H9 (cell line): Measurements from ENCODE around the gene ERC2. TPM values are rescaled to one million over a fixed set of nuclear protein-coding genes. Genes with fewer than 3 reads are reported as not detected.

Experiments used
- DNase-seq: peaks from one replicate; pipeline ENCODE4 v3.0.0-alpha.2; 2017
- H2AFZ ChIP-seq: one replicate; pipeline ENCODE4 v1.6.1; 2013; ENCODE audit warnings: mild to moderate bottlenecking, low read length, control low read depth, moderate library complexity
- H2AK5ac ChIP-seq: 2 replicates; pipeline ENCODE4 v1.6.1; 2013; ENCODE audit warnings: low read length, control low read depth, mixed read lengths; ENCODE audit not compliant: insufficient read length
- H2BK120ac ChIP-seq: one replicate; pipeline ENCODE4 v1.6.1; 2013; ENCODE audit warnings: low read depth, mild to moderate bottlenecking, low read length, control low read depth, inconsistent platforms; ENCODE audit not compliant: poor library complexity, severe bottlenecking
- H2BK12ac ChIP-seq: 2 replicates; pipeline ENCODE4 v1.6.1; 2013; ENCODE audit warnings: low read length, control low read depth, mixed read lengths, low read depth; ENCODE audit not compliant: insufficient read length
- H2BK15ac ChIP-seq: 2 replicates; pipeline ENCODE4 v1.6.1; 2013; ENCODE audit warnings: low read depth, low read length, control low read depth
- H2BK20ac ChIP-seq: one replicate; pipeline ENCODE4 v1.6.1; 2013; ENCODE audit warnings: low read depth, mild to moderate bottlenecking, low read length, control low read depth, inconsistent platforms; ENCODE audit not compliant: poor library complexity, severe bottlenecking
- H2BK5ac ChIP-seq: 2 replicates; pipeline ENCODE4 v1.6.1; 2013; ENCODE audit warnings: low read length, control low read depth, mixed read lengths; ENCODE audit not compliant: insufficient read length
- H3K14ac ChIP-seq: 2 replicates; pipeline ENCODE4 v1.6.1; 2013; ENCODE audit warnings: low read length, control low read depth; ENCODE audit not compliant: insufficient read depth
- H3K18ac ChIP-seq: 2 replicates; pipeline ENCODE4 v1.6.1; 2013; ENCODE audit warnings: low read depth, mild to moderate bottlenecking, mixed read lengths, low read length, control low read depth; ENCODE audit not compliant: insufficient read length
- H3K23ac ChIP-seq: 2 replicates; pipeline ENCODE4 v1.6.1; 2013; ENCODE audit warnings: low read length, control low read depth, mixed read lengths, low read depth; ENCODE audit not compliant: insufficient read length
- H3K23me2 ChIP-seq: 2 replicates; pipeline ENCODE4 v1.6.1; 2013; ENCODE audit warnings: low read depth, mild to moderate bottlenecking, mixed read lengths, low read length, control low read depth; ENCODE audit not compliant: insufficient read length, poor library complexity, severe bottlenecking
- H3K27ac ChIP-seq: 2 replicates; pipeline ENCODE4 v1.5.1; 2013; ENCODE audit warnings: low read length, control low read depth, mixed read lengths, low read depth; ENCODE audit not compliant: insufficient read length
- H3K27me3 ChIP-seq: 2 replicates; pipeline ENCODE4 v1.6.1; 2013; ENCODE audit warnings: low read length, control low read depth, inconsistent platforms; ENCODE audit not compliant: insufficient read depth
- H3K4ac ChIP-seq: 2 replicates; pipeline ENCODE4 v1.6.1; 2013; ENCODE audit warnings: low read depth, mild to moderate bottlenecking, control low read depth, inconsistent platforms, low read length, moderate library complexity
- H3K4me1 ChIP-seq: 2 replicates; pipeline ENCODE4 v1.6.1; 2013; ENCODE audit warnings: low read length, control low read depth, inconsistent platforms; ENCODE audit not compliant: insufficient read depth
- H3K4me2 ChIP-seq: 2 replicates; pipeline ENCODE4 v1.6.1; 2013; ENCODE audit warnings: low read length, control low read depth, mixed read lengths; ENCODE audit not compliant: insufficient read length, insufficient read depth
- H3K56ac ChIP-seq: 2 replicates; pipeline ENCODE4 v1.6.1; 2013; ENCODE audit warnings: low read depth, mild to moderate bottlenecking, mixed read lengths, low read length, control low read depth; ENCODE audit not compliant: insufficient read length
- H3K79me1 ChIP-seq: 2 replicates; pipeline ENCODE4 v1.6.1; 2013; ENCODE audit warnings: low read depth, mild to moderate bottlenecking, moderate library complexity, low read length, control low read depth, inconsistent platforms; ENCODE audit not compliant: insufficient read depth, poor library complexity, severe bottlenecking
- H3K79me2 ChIP-seq: 2 replicates; pipeline ENCODE4 v1.6.1; 2013; ENCODE audit warnings: low read length, control low read depth, inconsistent platforms; ENCODE audit not compliant: insufficient read depth
- H3K9ac ChIP-seq: 2 replicates; pipeline ENCODE4 v1.6.1; 2013; ENCODE audit warnings: low read length, control low read depth, mixed read lengths; ENCODE audit not compliant: insufficient read length; ENCODE audit errors: extremely low read depth
- H3K9me3 ChIP-seq: one replicate; pipeline ENCODE4 v1.6.1; 2013; ENCODE audit warnings: low read depth, low read length, inconsistent platforms; ENCODE audit not compliant: control insufficient read depth
- H3T11ph ChIP-seq: one replicate; pipeline ENCODE4 v1.6.1; 2013; ENCODE audit warnings: mild to moderate bottlenecking, low read length, control low read depth, inconsistent platforms
- H4K20me1 ChIP-seq: one replicate; pipeline ENCODE4 v1.6.1; 2013; ENCODE audit not compliant: control insufficient read depth, insufficient read length, insufficient read depth
- H4K5ac ChIP-seq: 2 replicates; pipeline ENCODE4 v1.6.1; 2013; ENCODE audit warnings: low read depth, mild to moderate bottlenecking, mixed read lengths, low read length, control low read depth; ENCODE audit not compliant: insufficient read length
- H4K8ac ChIP-seq: replicated peaks from 2 replicates; pipeline ENCODE4 v1.6.1; 2013; ENCODE audit warnings: low read length, control low read depth, mixed read lengths, low read depth; ENCODE audit not compliant: insufficient read length
- H4K91ac ChIP-seq: 2 replicates; pipeline ENCODE4 v1.6.1; 2013; ENCODE audit warnings: low read depth, mild to moderate bottlenecking, moderate library complexity, mixed read lengths, low read length, control low read depth; ENCODE audit not compliant: insufficient read length
- H3K27ac Mint-ChIP-seq, 3 experiments: 2 replicates in 2 of 3; 3 replicates in 1 of 3; pipeline ENCODE4 v1.8.0; 2020 to 2021; ENCODE audit warnings: mixed read lengths in 3 of 3, mild to moderate bottlenecking in 1 of 3, moderate library complexity in 1 of 3
- H3K27me3 Mint-ChIP-seq: 2 replicates; pipeline ENCODE4 v1.8.0; 2021; ENCODE audit warnings: low read depth, mild to moderate bottlenecking, moderate library complexity, mixed read lengths
- H3K36me3 Mint-ChIP-seq, 3 experiments: 2 replicates in 2 of 3; 3 replicates in 1 of 3; pipeline ENCODE4 v1.8.0; 2020 to 2021; ENCODE audit warnings: low read depth in 3 of 3, mixed read lengths in 3 of 3; ENCODE audit not compliant: insufficient read depth in 1 of 3
- H3K4me1 Mint-ChIP-seq, 2 experiments: 2 replicates each; pipeline ENCODE4 v1.8.0; 2020; ENCODE audit warnings: mixed read lengths in 2 of 2
- H3K4me3 Mint-ChIP-seq, 2 experiments: 2 replicates in 1 of 2; 3 replicates in 1 of 2; pipeline ENCODE4 v1.8.0; 2020 to 2021; ENCODE audit warnings: mild to moderate bottlenecking in 2 of 2, mixed read lengths in 2 of 2, moderate library complexity in 1 of 2
- H3K9me3 Mint-ChIP-seq, 2 experiments: 2 replicates in 1 of 2; 3 replicates in 1 of 2; pipeline ENCODE4 v1.8.0; 2020; ENCODE audit warnings: mild to moderate bottlenecking in 2 of 2, mixed read lengths in 2 of 2, moderate library complexity in 1 of 2
- whole genome bisulfite sequencing: extraction: QIAGEN DNeasy Blood & Tissue Kit; methylation state at CpG from one replicate; pipeline ENCODE4 v1.1.7; 2013; ENCODE audit warnings: missing lambda C conversion rate, low lambda C conversion rate, mixed read lengths; ENCODE audit not compliant: insufficient read length; ENCODE audit errors: extremely low coverage; 5-methylcytosine and 5-hydroxymethylcytosine counted together
- total RNA-seq: library from RNA; stranded (reverse); gene quantifications from 2 replicates; pipeline ENCODE4 v1.2.1, GENCODE V29; 2021
- TF ChIP-seq, protein P1 (sequence below): fragments of 200-600 bp; sonication (generic); conservative IDR thresholded peaks from 3 replicates; pipeline ENCODE4 v1.8.0; 2021; ENCODE audit warnings: antibody characterized with exemption, mild to moderate bottlenecking

ERC2 gene
- total RNA-seq, 1 experiment from 2014 or later: 15.4 TPM

DNA sequence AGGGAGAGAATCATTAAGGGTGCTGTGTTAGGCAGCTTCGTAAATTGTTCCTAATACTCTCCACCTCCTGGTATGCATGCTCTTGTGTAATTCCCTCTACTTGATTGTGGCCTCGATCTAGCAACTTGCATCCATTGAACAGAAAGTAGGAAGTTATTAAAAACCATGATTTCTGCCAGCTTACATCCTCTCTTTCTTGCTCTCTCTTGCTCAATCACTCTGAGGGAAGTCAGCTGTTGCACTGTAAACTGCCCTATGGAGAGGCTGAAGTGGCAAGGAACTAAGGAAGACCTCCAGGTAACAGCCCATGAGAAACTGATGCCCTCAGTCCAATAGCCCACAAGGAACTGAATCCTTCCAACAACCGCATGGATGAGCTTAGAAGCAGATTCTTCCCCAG lies 92.6 kb downstream of the ERC2 start:
- Histone ChIP-seq H4K20me1 (no peaks in the 10 kb centered on the region), H3K79me2 (no peaks in the 10 kb centered on the region), H3K9me3 (peaks cover 7% of the 10 kb centered on the region), H3T11ph (no peak overlapping the region), H2BK15ac (no peak overlapping the region), H3K18ac (no peak overlapping the region), H3K79me1 (no peaks in the 10 kb centered on the region), H3K27me3 (no peaks in the 10 kb centered on the region), H2AK5ac (no peak overlapping the region), H2BK12ac (no peak overlapping the region), H3K4me1 (no peaks in the 10 kb centered on the region; the same call in 1 of the 2 replicates), H4K8ac (no peak overlapping the region), H3K23me2 (no peaks in the 10 kb centered on the region), H3K4me2 (no peak overlapping the region), H2BK120ac (no peak overlapping the region), H3K27ac (no peak overlapping the region), H2BK5ac (no peak overlapping the region), H3K4ac (no peak overlapping the region), H3K23ac (no peak overlapping the region), H2BK20ac (no peak overlapping the region), H3K14ac (no peak overlapping the region), H2AFZ (no peak overlapping the region), H3K9ac (no peak overlapping the region), H3K56ac (no peak overlapping the region), H4K5ac (no peak overlapping the region), H4K91ac (no peak overlapping the region)
- no peak for DNase-seq
- Mint-ChIP-seq H3K9me3 (peaks cover 3 to 24% of the 10 kb centered on the region in 2 experiments; a peak in 4 of 5 replicates), H3K4me1 (peaks cover 24 to 29% of the 10 kb centered on the region in 2 experiments), H3K27ac (no peak overlapping the region), H3K4me3 (no peak overlapping the region), H3K27me3 (no peaks in the 10 kb centered on the region), H3K36me3 (peaks cover 15 to 30% (median 25%) of the 10 kb centered on the region in 3 experiments; a peak in 6 of 7 replicates)
- TF ChIP-seq, protein P1, sequence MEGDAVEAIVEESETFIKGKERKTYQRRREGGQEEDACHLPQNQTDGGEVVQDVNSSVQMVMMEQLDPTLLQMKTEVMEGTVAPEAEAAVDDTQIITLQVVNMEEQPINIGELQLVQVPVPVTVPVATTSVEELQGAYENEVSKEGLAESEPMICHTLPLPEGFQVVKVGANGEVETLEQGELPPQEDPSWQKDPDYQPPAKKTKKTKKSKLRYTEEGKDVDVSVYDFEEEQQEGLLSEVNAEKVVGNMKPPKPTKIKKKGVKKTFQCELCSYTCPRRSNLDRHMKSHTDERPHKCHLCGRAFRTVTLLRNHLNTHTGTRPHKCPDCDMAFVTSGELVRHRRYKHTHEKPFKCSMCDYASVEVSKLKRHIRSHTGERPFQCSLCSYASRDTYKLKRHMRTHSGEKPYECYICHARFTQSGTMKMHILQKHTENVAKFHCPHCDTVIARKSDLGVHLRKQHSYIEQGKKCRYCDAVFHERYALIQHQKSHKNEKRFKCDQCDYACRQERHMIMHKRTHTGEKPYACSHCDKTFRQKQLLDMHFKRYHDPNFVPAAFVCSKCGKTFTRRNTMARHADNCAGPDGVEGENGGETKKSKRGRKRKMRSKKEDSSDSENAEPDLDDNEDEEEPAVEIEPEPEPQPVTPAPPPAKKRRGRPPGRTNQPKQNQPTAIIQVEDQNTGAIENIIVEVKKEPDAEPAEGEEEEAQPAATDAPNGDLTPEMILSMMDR: no peak
- WGBS: no CpG with 5 or more reads among the region's 3 CpGs
